ENCODE measurements around the gene TTC27. TPM values are rescaled to one million over a fixed set of nuclear protein-coding genes. Genes with fewer than 3 reads are reported as not detected.

TTC27 gene
- polyA plus RNA-seq, 4 donors = 3.4 to 14.6 (median 8.1) TPM

GRCh38 chr2:32812316-32812715, 184.5 kb downstream of the TTC27 start:
- Histone ChIP-seq H3K27me3 (ENCODE audit: control insufficient read depth in 3 of 3, insufficient read depth in 3 of 3, low read length in 3 of 3) (no peaks in the 10 kb centered on the region), H3K27ac (ENCODE audit: low read depth in 1 of 3, low read length in 2 of 3) (no peak overlapping the region), H3K4me3 (ENCODE audit: low read depth in 1 of 3, low read length in 3 of 3) (no peak overlapping the region), H3K36me3 (ENCODE audit: control insufficient read depth in 3 of 3, insufficient read depth in 2 of 3, low read depth in 1 of 3, low read length in 3 of 3) (no peaks in the 10 kb centered on the region), H3K4me1 (ENCODE audit: control insufficient read depth in 3 of 3, insufficient read depth in 2 of 3, low read depth in 1 of 3, low read length in 2 of 3) (peaks cover 0 to 7% (median 4%) of the 10 kb centered on the region in 3 donors), H3K9me3 (ENCODE audit: control insufficient read depth in 2 of 2, insufficient read depth in 1 of 2, low read depth in 1 of 2, low read length in 1 of 2) (no peaks in the 10 kb centered on the region)
- DNase-seq = no peak
- no peak for FAIRE-seq
- 93 to 96% (median 96%) methylated on average over 3 of the region's 3 CpGs for WGBS, 3 donors

- DNase-seq = no peak
- Histone ChIP-seq H3K27ac (ENCODE audit: low read depth in 1 of 3, low read length in 2 of 3) (no peak overlapping the region), H3K27me3 (ENCODE audit: control insufficient read depth in 3 of 3, insufficient read depth in 3 of 3, low read length in 3 of 3) (no peaks in the 10 kb centered on the region), H3K4me3 (ENCODE audit: low read depth in 1 of 3, low read length in 3 of 3) (no peak overlapping the region), H3K36me3 (ENCODE audit: control insufficient read depth in 3 of 3, insufficient read depth in 2 of 3, low read depth in 1 of 3, low read length in 3 of 3) (no peaks in the 10 kb centered on the region), H3K4me1 (ENCODE audit: control insufficient read depth in 3 of 3, insufficient read depth in 2 of 3, low read depth in 1 of 3, low read length in 2 of 3) (no peaks in the 10 kb centered on the region), H3K9me3 (ENCODE audit: control insufficient read depth in 2 of 2, insufficient read depth in 1 of 2, low read depth in 1 of 2, low read length in 1 of 2) (no peaks in the 10 kb centered on the region)
- 94 to 98% (median 94%) methylated on average over 3 of the region's 3 CpGs for WGBS, 3 donors
- no peak for FAIRE-seq
These were observed 192.2 kb downstream of the TTC27 start for GRCh38 chr2:32820088-32820487.

- Histone ChIP-seq H3K4me3 (ENCODE audit: low read depth in 1 of 3, low read length in 3 of 3) (no peak overlapping the region), H3K36me3 (ENCODE audit: control insufficient read depth in 3 of 3, insufficient read depth in 2 of 3, low read depth in 1 of 3, low read length in 3 of 3) (no peaks in the 10 kb centered on the region), H3K4me1 (ENCODE audit: control insufficient read depth in 3 of 3, insufficient read depth in 2 of 3, low read depth in 1 of 3, low read length in 2 of 3) (no peaks in the 10 kb centered on the region), H3K27ac (ENCODE audit: low read depth in 1 of 3, low read length in 2 of 3) (no peak overlapping the region), H3K9me3 (ENCODE audit: control insufficient read depth in 2 of 2, insufficient read depth in 1 of 2, low read depth in 1 of 2, low read length in 1 of 2) (no peaks in the 10 kb centered on the region), H3K27me3 (ENCODE audit: control insufficient read depth in 3 of 3, insufficient read depth in 3 of 3, low read length in 3 of 3) (no peaks in the 10 kb centered on the region)
- FAIRE-seq (no peak), DNase-seq (no peak)
- WGBS, 3 donors = 86 to 100% (median 97%) methylated on average over 1 of the region's 1 CpG
These were observed 192.9 kb downstream of the TTC27 start for GRCh38 chr2:32820701-32821100.

- DNase-seq (no peak), FAIRE-seq (no peak)
- Histone ChIP-seq H3K4me1 (ENCODE audit: control insufficient read depth in 3 of 3, insufficient read depth in 2 of 3, low read depth in 1 of 3, low read length in 2 of 3) (no peaks in the 10 kb centered on the region), H3K9me3 (ENCODE audit: control insufficient read depth in 2 of 2, insufficient read depth in 1 of 2, low read depth in 1 of 2, low read length in 1 of 2) (no peaks in the 10 kb centered on the region), H3K36me3 (ENCODE audit: control insufficient read depth in 3 of 3, insufficient read depth in 2 of 3, low read depth in 1 of 3, low read length in 3 of 3) (no peaks in the 10 kb centered on the region), H3K27me3 (ENCODE audit: control insufficient read depth in 3 of 3, insufficient read depth in 3 of 3, low read length in 3 of 3) (no peaks in the 10 kb centered on the region), H3K27ac (ENCODE audit: low read depth in 1 of 3, low read length in 2 of 3) (no peak overlapping the region), H3K4me3 (ENCODE audit: low read depth in 1 of 3, low read length in 3 of 3) (no peak overlapping the region)
- WGBS, 3 donors = 86 to 93% (median 87%) methylated on average over 3 of the region's 3 CpGs
These were observed 196.4 kb downstream of the TTC27 start for GRCh38 chr2:32824070-32824809.

- Histone ChIP-seq H3K9me3 (ENCODE audit: control insufficient read depth in 2 of 2, insufficient read depth in 1 of 2, low read depth in 1 of 2, low read length in 1 of 2) (no peaks in the 10 kb centered on the region), H3K27ac (ENCODE audit: low read depth in 1 of 3, low read length in 2 of 3) (no peak overlapping the region), H3K36me3 (ENCODE audit: control insufficient read depth in 3 of 3, insufficient read depth in 2 of 3, low read depth in 1 of 3, low read length in 3 of 3) (no peaks in the 10 kb centered on the region), H3K4me1 (ENCODE audit: control insufficient read depth in 3 of 3, insufficient read depth in 2 of 3, low read depth in 1 of 3, low read length in 2 of 3) (no peaks in the 10 kb centered on the region), H3K27me3 (ENCODE audit: control insufficient read depth in 3 of 3, insufficient read depth in 3 of 3, low read length in 3 of 3) (no peaks in the 10 kb centered on the region), H3K4me3 (ENCODE audit: low read depth in 1 of 3, low read length in 3 of 3) (no peak overlapping the region)
- FAIRE-seq (no peak), DNase-seq (peak; percentile 39 to 45)
- 39 to 56% (median 45%) methylated on average over 6 of the region's 6 CpGs for WGBS, 3 donors
These were observed 197.5 kb downstream of the TTC27 start for GRCh38 chr2:32825291-32825712.

GRCh38 chr2:32830196-32830595, 202.3 kb downstream of the TTC27 start:
- DNase-seq (no peak), FAIRE-seq (no peak)
- Histone ChIP-seq H3K27me3 (ENCODE audit: control insufficient read depth in 3 of 3, insufficient read depth in 3 of 3, low read length in 3 of 3) (no peaks in the 10 kb centered on the region), H3K36me3 (ENCODE audit: control insufficient read depth in 3 of 3, insufficient read depth in 2 of 3, low read depth in 1 of 3, low read length in 3 of 3) (no peaks in the 10 kb centered on the region), H3K4me1 (ENCODE audit: control insufficient read depth in 3 of 3, insufficient read depth in 2 of 3, low read depth in 1 of 3, low read length in 2 of 3) (no peaks in the 10 kb centered on the region), H3K4me3 (ENCODE audit: low read depth in 1 of 3, low read length in 3 of 3) (no peak overlapping the region), H3K27ac (ENCODE audit: low read depth in 1 of 3, low read length in 2 of 3) (no peak overlapping the region), H3K9me3 (ENCODE audit: control insufficient read depth in 2 of 2, insufficient read depth in 1 of 2, low read depth in 1 of 2, low read length in 1 of 2) (no peaks in the 10 kb centered on the region)
- WGBS, 3 donors = 77 to 92% (median 77%) methylated on average over 1 of the region's 1 CpG

GRCh38 chr2:32832821-32833220, 205.0 kb downstream of the TTC27 start:
- Histone ChIP-seq H3K4me1 (ENCODE audit: control insufficient read depth in 3 of 3, insufficient read depth in 2 of 3, low read depth in 1 of 3, low read length in 2 of 3) (no peaks in the 10 kb centered on the region), H3K36me3 (ENCODE audit: control insufficient read depth in 3 of 3, insufficient read depth in 2 of 3, low read depth in 1 of 3, low read length in 3 of 3) (no peaks in the 10 kb centered on the region), H3K27ac (ENCODE audit: low read depth in 1 of 3, low read length in 2 of 3) (no peak overlapping the region), H3K9me3 (ENCODE audit: control insufficient read depth in 2 of 2, insufficient read depth in 1 of 2, low read depth in 1 of 2, low read length in 1 of 2) (no peaks in the 10 kb centered on the region), H3K4me3 (ENCODE audit: low read depth in 1 of 3, low read length in 3 of 3) (no peak overlapping the region), H3K27me3 (ENCODE audit: control insufficient read depth in 3 of 3, insufficient read depth in 3 of 3, low read length in 3 of 3) (no peaks in the 10 kb centered on the region)
- DNase-seq (no peak), FAIRE-seq (no peak)
- 64 to 72% (median 65%) methylated on average over 2 of the region's 2 CpGs for WGBS, 3 donors

- FAIRE-seq = no peak
- no peaks in the 10 kb centered on the region for H3K4me1 ChIP-seq (ENCODE audit: control insufficient read depth in 3 of 3, insufficient read depth in 2 of 3, low read depth in 1 of 3, low read length in 2 of 3)
- no peaks in the 10 kb centered on the region for H3K9me3 ChIP-seq (ENCODE audit: control insufficient read depth in 2 of 2, insufficient read depth in 1 of 2, low read depth in 1 of 2, low read length in 1 of 2)
- no peak for DNase-seq
- no peak overlapping the region for H3K4me3 ChIP-seq (ENCODE audit: low read depth in 1 of 3, low read length in 3 of 3)
- H3K27ac ChIP-seq (ENCODE audit: low read depth in 1 of 3, low read length in 2 of 3) = no peak overlapping the region
- no peaks in the 10 kb centered on the region for H3K36me3 ChIP-seq (ENCODE audit: control insufficient read depth in 3 of 3, insufficient read depth in 2 of 3, low read depth in 1 of 3, low read length in 3 of 3)
- no peaks in the 10 kb centered on the region for H3K27me3 ChIP-seq (ENCODE audit: control insufficient read depth in 3 of 3, insufficient read depth in 3 of 3, low read length in 3 of 3)
- 52 to 69% (median 63%) methylated on average over 2 of the region's 2 CpGs for WGBS, 3 donors
These were observed 205.9 kb downstream of the TTC27 start for GRCh38 chr2:32833709-32834108.

GRCh38 chr2:32835148-32835547, 207.3 kb downstream of the TTC27 start:
- no peaks in the 10 kb centered on the region for H3K9me3 ChIP-seq (ENCODE audit: control insufficient read depth in 2 of 2, insufficient read depth in 1 of 2, low read depth in 1 of 2, low read length in 1 of 2)
- H3K27ac ChIP-seq (ENCODE audit: low read depth in 1 of 3, low read length in 2 of 3) = no peak overlapping the region
- H3K4me1 ChIP-seq (ENCODE audit: control insufficient read depth in 3 of 3, insufficient read depth in 2 of 3, low read depth in 1 of 3, low read length in 2 of 3) = no peaks in the 10 kb centered on the region
- no peaks in the 10 kb centered on the region for H3K27me3 ChIP-seq (ENCODE audit: control insufficient read depth in 3 of 3, insufficient read depth in 3 of 3, low read length in 3 of 3)
- H3K36me3 ChIP-seq (ENCODE audit: control insufficient read depth in 3 of 3, insufficient read depth in 2 of 3, low read depth in 1 of 3, low read length in 3 of 3) = no peaks in the 10 kb centered on the region
- DNase-seq (no peak), FAIRE-seq (no peak)
- H3K4me3 ChIP-seq (ENCODE audit: low read depth in 1 of 3, low read length in 3 of 3) = no peak overlapping the region
- WGBS, 3 donors = 52 to 55% (median 53%) methylated on average over 3 of the region's 3 CpGs
